ENCODE data around the gene SAMD14.
"Not testable (repeated sequence)": the region's sequence is repeated elsewhere in the genome, so short reads cannot be mapped to it uniquely, and the experiment has no call there.

The SAMD14 gene

GRCh38 chr17:50076591-50077235 lies 53.2 kb downstream of the SAMD14 start:
- no peak for DNase-seq (ENCODE audit: low read depth in 2 of 2)

- no peak for DNase-seq (ENCODE audit: low read depth in 2 of 2)
Observed at GRCh38 chr17:50076221-50076590, 53.8 kb downstream of the SAMD14 start.

- DNase-seq (ENCODE audit: low read depth in 2 of 2): no peak
Observed at GRCh38 chr17:50075446-50076032, 54.4 kb downstream of the SAMD14 start.

GRCh38 chr17:50074227-50074626 lies 55.7 kb downstream of the SAMD14 start:
- DNase-seq (ENCODE audit: low read depth in 2 of 2): no peak

- no peak for DNase-seq (ENCODE audit: low read depth in 2 of 2)
Observed at GRCh38 chr17:50072925-50073324, 57.0 kb downstream of the SAMD14 start.

GRCh38 chr17:50072130-50072529 lies 57.8 kb downstream of the SAMD14 start:
- no peak for DNase-seq (ENCODE audit: low read depth in 2 of 2)

GRCh38 chr17:50071692-50072091 lies 58.3 kb downstream of the SAMD14 start:
- no peak for DNase-seq (ENCODE audit: low read depth in 2 of 2)

- DNase-seq (ENCODE audit: low read depth in 2 of 2): no peak
Observed at GRCh38 chr17:50070908-50071680, 58.9 kb downstream of the SAMD14 start.

GRCh38 chr17:50067996-50068395 lies 62.0 kb downstream of the SAMD14 start:
- no peak for DNase-seq (ENCODE audit: low read depth in 2 of 2)

GRCh38 chr17:50066995-50067394 lies 63.0 kb downstream of the SAMD14 start:
- DNase-seq (ENCODE audit: low read depth in 2 of 2): no peak

GRCh38 chr17:50065056-50065455 lies 64.9 kb downstream of the SAMD14 start:
- DNase-seq (ENCODE audit: low read depth in 2 of 2): no peak

GRCh38 chr17:50064253-50065001 lies 65.5 kb downstream of the SAMD14 start:
- no peak for DNase-seq (ENCODE audit: low read depth in 2 of 2)

- DNase-seq (ENCODE audit: low read depth in 2 of 2): no peak
Observed at GRCh38 chr17:50063561-50064252, 66.3 kb downstream of the SAMD14 start.

GRCh38 chr17:50062293-50063243 lies 67.4 kb downstream of the SAMD14 start:
- DNase-seq (ENCODE audit: low read depth in 2 of 2): no peak

- not testable (repeated sequence) for DNase-seq (ENCODE audit: low read depth in 2 of 2)
Observed at GRCh38 chr17:50061713-50062045, 68.3 kb downstream of the SAMD14 start.

- no peak for DNase-seq (ENCODE audit: low read depth in 2 of 2)
Observed at GRCh38 chr17:50060951-50061712, 68.8 kb downstream of the SAMD14 start.
